B cell (primary cell): ENCODE results near the gene SGSM1. TPM values are rescaled to one million over a fixed set of nuclear protein-coding genes. Genes with fewer than 3 reads are reported as not detected.

Source experiments
- ATAC-seq: fragments of 200-7000 bp; cut with Tn5 transposase; one replicate; pipeline ENCODE4 v1.10.0; 2021; ENCODE audit warnings: low read depth, mild to moderate bottlenecking, moderate number of reproducible peaks, moderate library complexity
- CTCF ChIA-PET: fragments of 350-600 bp; sonication (Branson Sonifier 250); formaldehyde crosslinking; loops from one replicate; lab custom pipeline; 2021; ENCODE audit warnings: antibody characterized with exemption, inconsistent platforms; lab: Charles Lee
- POLR2A ChIA-PET: fragments of 350-600 bp; sonication (Branson Sonifier 250); formaldehyde crosslinking; loops from one replicate; lab custom pipeline; 2021; ENCODE audit warnings: antibody characterized with exemption; lab: Charles Lee
- DNase-seq: peaks from one replicate; pipeline ENCODE4 v3.0.0; 2013
- H2AFZ ChIP-seq: 2 replicates; pipeline ENCODE4 v1.6.1; 2012; ENCODE audit warnings: mild to moderate bottlenecking, low read depth, low read length; ENCODE audit not compliant: insufficient read depth, poor library complexity, severe bottlenecking
- H3K27ac ChIP-seq, 2 donors: 1 replicate in 1 of 2; 2 replicates in 1 of 2; pipeline ENCODE4 v1.5.1; 2012 to 2013; ENCODE audit warnings: low read length in 2 of 2, mild to moderate bottlenecking in 2 of 2, moderate library complexity in 1 of 2
- H3K27me3 ChIP-seq, 4 experiments: fragments of 200-600 bp in 1 of 4; sonication (generic) in 1 of 4; replicated peaks in 1 of 4; 1 replicate in 2 of 4; 2 replicates in 2 of 4; pipeline versions ENCODE4 v1.6.1 to v1.7.0; 2013 to 2016; ENCODE audit warnings: low read length in 3 of 4, mild to moderate bottlenecking in 2 of 4, mixed read lengths in 1 of 4, moderate library complexity in 1 of 4; ENCODE audit not compliant: insufficient read depth in 4 of 4, control insufficient read depth in 3 of 4; ENCODE audit errors: control extremely low read depth in 1 of 4
- H3K36me3 ChIP-seq, 2 experiments: replicated peaks in 1 of 2; 1 replicate in 1 of 2; 2 replicates in 1 of 2; pipeline versions ENCODE4 v1.6.1 to v1.7.1; 2013; ENCODE audit warnings: low read length in 1 of 2; ENCODE audit not compliant: insufficient read depth in 2 of 2, control insufficient read depth in 1 of 2; ENCODE audit errors: control extremely low read depth in 1 of 2, extremely low read depth in 1 of 2
- H3K4me1 ChIP-seq, 2 donors: fragments of 200-600 bp in 1 of 2; sonication (generic) in 1 of 2; 1 replicate in 1 of 2; 2 replicates in 1 of 2; pipeline versions ENCODE4 v1.5.1 to v1.6.1; 2013 to 2017; ENCODE audit warnings: low read length in 2 of 2; ENCODE audit not compliant: control insufficient read depth in 2 of 2, insufficient read depth in 2 of 2
- H3K4me2 ChIP-seq: replicated peaks from 2 replicates; pipeline ENCODE3; 2012; ENCODE audit warnings: mild to moderate bottlenecking, low read depth, low read length; ENCODE audit not compliant: poor library complexity, severe bottlenecking
- H3K4me3 ChIP-seq, 5 experiments: fragments of 200-600 bp in 1 of 5; sonication (generic) in 1 of 5; 1 replicate in 3 of 5; 2 replicates in 2 of 5; pipeline versions ENCODE4 v1.5.1 to v1.7.0; 2011 to 2016; ENCODE audit warnings: low read length in 4 of 5, mild to moderate bottlenecking in 4 of 5, low read depth in 2 of 5, control low read depth in 1 of 5, moderate library complexity in 1 of 5; ENCODE audit not compliant: insufficient read depth in 1 of 5; ENCODE audit errors: control extremely low read depth in 1 of 5, extremely low read depth in 1 of 5
- H3K79me2 ChIP-seq: fragments of 200-600 bp; sonication (generic); one replicate; pipeline ENCODE4 v1.6.0; 2016; ENCODE audit warnings: low read length; ENCODE audit not compliant: control insufficient read depth, insufficient read depth
- H3K9ac ChIP-seq: fragments of 200-600 bp; sonication (generic); 2 replicates; pipeline ENCODE4 v1.6.1; 2017; ENCODE audit warnings: mild to moderate bottlenecking, low read length, moderate library complexity
- H3K9me3 ChIP-seq, 3 donors: one replicate each; pipeline versions ENCODE4 v1.6.1 to v1.7.1; 2013; ENCODE audit warnings: low read length in 2 of 3; ENCODE audit not compliant: control insufficient read depth in 2 of 3, insufficient read depth in 1 of 3; ENCODE audit errors: control extremely low read depth in 1 of 3
- H4K20me1 ChIP-seq: 2 replicates; pipeline ENCODE4 v1.6.0; 2012; ENCODE audit warnings: mild to moderate bottlenecking, low read length; ENCODE audit not compliant: insufficient read depth, control insufficient read depth, poor library complexity, severe bottlenecking
- H3K27ac Mint-ChIP-seq: one replicate; pipeline ENCODE4 v1.8.0; 2021; ENCODE audit warnings: mixed read lengths
- H3K27me3 Mint-ChIP-seq: one replicate; pipeline ENCODE4 v1.8.0; 2021; ENCODE audit warnings: mixed read lengths
- H3K4me1 Mint-ChIP-seq: one replicate; pipeline ENCODE4 v1.8.0; 2021; ENCODE audit warnings: mixed read lengths
- H3K4me3 Mint-ChIP-seq: one replicate; pipeline ENCODE4 v1.8.0; 2021; ENCODE audit warnings: mixed read lengths
- H3K9me3 Mint-ChIP-seq: one replicate; pipeline ENCODE4 v1.8.0; 2022; ENCODE audit warnings: mixed read lengths; ENCODE audit not compliant: insufficient read depth
- CTCF ChIP-seq: fragments of 200-600 bp; IDR thresholded peaks from one replicate; pipeline ENCODE4 v1.8.0; 2022; ENCODE audit warnings: antibody characterized with exemption, mild to moderate bottlenecking
- EZH2 ChIP-seq: IDR thresholded peaks from 2 replicates; pipeline ENCODE4 v1.6.1; 2012; ENCODE audit warnings: borderline replicate concordance, low read depth, mild to moderate bottlenecking, moderate library complexity, low read length; ENCODE audit not compliant: insufficient read depth, poor library complexity, severe bottlenecking
- WGBS: methylation state at CpG from one replicate; pipeline ENCODE4 v1.1.5; 2013; ENCODE audit warnings: missing lambda C conversion rate; ENCODE audit not compliant: insufficient coverage; 5-methylcytosine and 5-hydroxymethylcytosine counted together
- intact Hi-C: fragments of 100-400 bp; cut with micrococcal nuclease; formaldehyde crosslinking; loops from one replicate; pipeline ENCODE4 v1.10.0; 2022
- polyA plus RNA-seq: library from polyadenylated mRNA; depleted of rRNA; stranded (reverse); fragments of >200 nt; gene quantifications from 2 replicates; pipeline ENCODE4 v1.2.3, GENCODE V29; 2012
- total RNA-seq, 2 donors: library from RNA; stranded (reverse); fragments of 120-200 nt in 1 of 2; gene quantifications; 1 replicate in 1 of 2; 2 replicates in 1 of 2; pipeline versions ENCODE4 v1.2.3 to v1.2.4, GENCODE V29; 2013 to 2022

SGSM1 gene
- total and polyA plus RNA-seq, 2 donors (not counting 1 experiment from before 2014, with no cell fraction given) = 0.91 to 1.3 TPM

DNA sequence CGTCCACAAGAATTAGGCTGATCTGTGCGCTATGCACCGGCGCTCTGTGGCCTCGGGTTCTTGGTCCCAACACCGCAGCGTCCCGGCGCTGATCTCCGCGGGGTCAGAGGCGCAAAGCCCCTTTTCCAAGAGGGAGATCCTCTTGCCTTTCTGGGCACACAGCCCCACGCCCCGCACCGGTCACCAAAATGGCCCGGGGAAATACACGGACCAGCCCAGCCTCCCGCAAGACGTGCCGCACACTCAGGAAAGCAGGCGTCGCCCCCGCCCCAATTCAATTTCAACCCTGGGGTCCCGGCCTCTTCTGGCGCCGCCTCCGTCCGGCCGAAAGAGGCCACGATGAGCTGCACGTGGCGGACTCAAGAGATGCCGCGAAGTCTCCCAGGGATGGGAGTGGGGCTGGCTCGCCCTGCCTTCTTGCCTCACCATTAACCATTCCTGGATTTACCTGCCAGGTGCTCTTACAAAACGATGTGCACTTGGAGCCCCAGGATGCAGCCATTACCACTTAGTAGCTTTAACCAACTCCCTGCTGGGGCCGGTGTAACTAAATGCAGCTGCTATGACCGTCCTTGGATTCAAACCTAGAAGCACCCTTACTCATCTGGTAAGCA, 42.0 kb upstream of the SGSM1 start:
- 80% methylated on average over 36 of the region's 38 CpGs for WGBS
- no peaks in the 10 kb centered on the region for H3K4me1 Mint-ChIP-seq
- TF ChIP-seq CTCF = no peak
- TF ChIP-seq EZH2 = no peak
- H3K4me2 ChIP-seq = no peak overlapping the region
- no peaks in the 10 kb centered on the region for H3K36me3 ChIP-seq
- H3K27me3 ChIP-seq = peaks cover 0 to 4% (median 2%) of the 10 kb centered on the region in 4 experiments
- intact Hi-C loops = no loop called here
- no peaks in the 10 kb centered on the region for H3K9me3 ChIP-seq
- H3K79me2 ChIP-seq = no peaks in the 10 kb centered on the region
- ATAC-seq (no peak), DNase-seq (no peak)
- no peak overlapping the region for H3K4me3 Mint-ChIP-seq
- H3K27ac ChIP-seq = no peak overlapping the region
- H3K9me3 Mint-ChIP-seq = no peaks in the 10 kb centered on the region
- no peaks in the 10 kb centered on the region for H4K20me1 ChIP-seq
- ChIA-PET POLR2A (no interaction called here), CTCF (no interaction called here)
- no peak overlapping the region for H3K9ac ChIP-seq
- no peaks in the 10 kb centered on the region for H3K4me1 ChIP-seq
- H3K4me3 ChIP-seq = no peak overlapping the region
- H3K27ac Mint-ChIP-seq = no peak overlapping the region
- H2AFZ ChIP-seq = no peak overlapping the region
- H3K27me3 Mint-ChIP-seq = peaks cover 11% of the 10 kb centered on the region

- no peak overlapping the region for H2AFZ ChIP-seq
- no peak for ATAC-seq
- Mint-ChIP-seq H3K27ac (no peak overlapping the region), H3K27me3 (peaks cover 13% of the 10 kb centered on the region), H3K9me3 (no peaks in the 10 kb centered on the region), H3K4me3 (no peak overlapping the region), H3K4me1 (no peaks in the 10 kb centered on the region)
- CTCF ChIA-PET = no interaction called here
- H4K20me1 ChIP-seq = no peaks in the 10 kb centered on the region
- no CpG with 5 or more reads among the region's 5 CpGs for WGBS
- POLR2A ChIA-PET = no interaction called here
- no peak for DNase-seq
- H3K4me3 ChIP-seq = no peak overlapping the region
- H3K27me3 ChIP-seq = peaks cover 0 to 4% (median 0%) of the 10 kb centered on the region in 4 experiments
- no peaks in the 10 kb centered on the region for H3K79me2 ChIP-seq
- intact Hi-C loops = loop anchor here (5.0 kb wide), 1 partner anchor 72 kb away; no protein-coding TSS in a partner anchor
- no peaks in the 10 kb centered on the region for H3K9me3 ChIP-seq
- no peaks in the 10 kb centered on the region for H3K4me1 ChIP-seq
- no peak overlapping the region for H3K9ac ChIP-seq
- no peaks in the 10 kb centered on the region for H3K36me3 ChIP-seq
- no peak overlapping the region for H3K4me2 ChIP-seq
- no peak for TF ChIP-seq EZH2
- TF ChIP-seq CTCF = no peak
- no peak overlapping the region for H3K27ac ChIP-seq
Observed at GRCh38 chr22:24765166-24765565, 40.8 kb upstream of the SGSM1 start.
